ENCODE data around the gene PRSS27.
"Not testable (repeated sequence)": the region's sequence is repeated elsewhere in the genome, so short reads cannot be mapped to it uniquely, and the experiment has no call there.

Gene PRSS27

DNA sequence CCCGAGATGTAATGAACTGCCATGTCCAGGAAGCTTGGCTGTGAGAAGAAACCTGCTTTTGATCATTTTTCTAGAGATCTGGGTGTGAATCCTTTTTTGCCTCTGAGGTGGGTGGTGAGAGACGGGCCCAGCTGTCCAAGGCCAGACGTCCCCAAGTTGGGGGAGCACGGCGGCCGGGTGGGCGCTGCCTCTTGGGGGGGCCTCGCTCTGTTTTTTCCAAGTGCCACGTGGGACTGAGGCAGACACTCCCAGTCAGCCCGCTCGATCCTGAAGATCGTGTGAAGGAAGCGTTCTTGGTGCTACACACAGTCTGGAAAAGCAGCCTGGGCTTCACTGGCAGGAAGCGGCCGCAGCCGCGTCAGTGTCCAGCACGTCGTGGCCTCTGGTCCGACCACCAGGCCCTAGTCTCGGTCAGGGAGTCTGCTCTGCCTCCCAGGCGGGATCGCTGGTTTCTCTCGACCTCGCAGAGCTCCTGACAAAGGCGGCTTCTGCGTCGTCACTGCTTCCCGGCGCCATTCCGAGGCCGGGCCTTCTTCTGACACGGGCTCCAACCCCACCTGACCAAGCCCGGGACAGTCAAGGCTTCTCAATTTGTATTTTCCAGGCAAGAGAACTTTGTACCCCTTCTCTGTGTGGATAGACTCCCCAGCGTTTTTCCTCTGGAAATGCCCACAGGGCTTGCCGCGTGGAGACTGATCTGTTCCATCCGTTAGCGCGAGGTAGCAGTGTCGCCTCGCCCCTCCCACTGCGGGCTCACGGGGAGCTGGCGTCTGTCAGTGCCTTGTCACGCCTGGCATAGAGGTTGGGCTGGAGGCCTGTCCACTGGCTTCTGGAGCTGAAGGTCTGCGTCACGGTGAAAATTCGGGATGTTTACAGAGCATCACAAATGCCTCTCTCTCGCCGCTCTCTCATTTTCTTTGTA is 12.4 kb downstream of the PRSS27 start:
- no peak for DNase-seq

DNA sequence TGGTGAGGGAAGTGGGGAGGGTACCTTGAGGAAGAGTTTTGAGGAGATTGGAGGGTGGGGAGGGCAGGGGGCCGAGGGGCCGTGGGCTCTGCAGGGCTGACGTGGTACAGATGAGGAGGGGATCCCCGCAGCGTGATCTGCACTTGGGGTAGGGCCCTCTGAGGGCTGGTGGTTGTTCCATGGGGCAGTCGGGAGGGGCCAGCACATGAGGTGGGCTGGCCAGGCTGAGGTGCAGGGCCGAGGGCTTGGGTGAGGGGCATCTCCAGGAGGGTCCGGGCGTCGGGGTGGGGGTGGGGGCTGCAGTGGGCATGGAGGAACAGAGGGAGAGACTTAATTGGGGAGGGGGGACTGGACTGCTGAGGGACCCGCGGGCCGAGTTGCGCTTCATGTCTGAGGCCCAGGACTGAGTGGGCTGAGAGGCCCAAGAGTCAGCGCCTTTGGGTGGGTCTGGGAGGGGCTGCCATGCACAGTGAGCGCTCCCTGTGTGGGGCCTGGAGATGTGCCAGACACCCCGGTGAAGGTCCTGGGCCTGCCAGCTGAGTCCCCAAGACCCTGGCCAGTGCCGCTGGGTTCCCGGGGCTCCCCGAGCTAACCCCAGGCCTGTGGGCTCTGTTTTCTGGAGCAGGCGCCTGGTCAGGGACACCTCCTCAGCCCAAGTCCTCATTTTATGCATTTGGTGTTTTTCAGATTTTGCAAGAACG is 13.3 kb downstream of the PRSS27 start:
- no peak for DNase-seq

DNA sequence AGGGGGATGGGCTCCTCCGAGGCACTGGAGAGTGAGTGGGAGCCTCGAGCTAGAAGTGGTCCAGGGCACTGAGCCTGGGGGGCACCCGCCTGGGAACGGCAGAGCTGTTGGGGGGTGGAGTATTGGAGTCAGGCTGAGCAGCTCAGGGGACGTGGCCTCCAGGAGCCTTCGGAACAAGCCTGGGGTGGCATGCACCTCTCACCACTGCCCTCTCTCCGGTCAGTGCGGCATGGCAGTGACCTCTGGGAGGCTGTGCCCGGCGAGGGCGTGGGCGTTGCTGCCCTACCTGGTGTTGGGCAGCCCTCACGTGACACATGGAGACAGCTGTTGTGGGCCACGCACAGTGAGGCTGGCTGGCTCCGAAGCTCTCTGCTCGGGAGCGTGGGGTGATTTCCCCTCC is 13.9 kb downstream of the PRSS27 start:
- no peak for DNase-seq

DNA sequence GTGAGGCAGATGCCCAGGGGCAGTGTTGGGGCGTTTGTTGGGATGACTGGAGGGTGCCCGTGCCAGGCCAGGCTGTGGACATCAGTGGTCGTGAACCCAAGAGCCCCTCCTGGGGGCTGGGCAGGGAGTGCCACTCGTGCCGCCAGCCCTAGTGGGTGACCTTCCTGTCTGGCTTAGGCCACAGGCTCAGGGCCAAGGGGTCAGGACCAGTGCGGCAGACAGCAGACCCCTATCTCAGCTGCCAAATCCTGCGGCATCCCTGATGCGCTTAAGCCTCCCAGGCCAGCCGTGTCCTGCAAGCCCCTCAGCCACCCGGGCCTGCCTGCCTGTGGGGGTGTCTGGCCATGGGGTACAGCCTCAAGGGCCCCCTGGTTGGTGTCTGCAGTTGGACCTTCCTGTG is 14.7 kb downstream of the PRSS27 start:
- no peak for DNase-seq

DNA sequence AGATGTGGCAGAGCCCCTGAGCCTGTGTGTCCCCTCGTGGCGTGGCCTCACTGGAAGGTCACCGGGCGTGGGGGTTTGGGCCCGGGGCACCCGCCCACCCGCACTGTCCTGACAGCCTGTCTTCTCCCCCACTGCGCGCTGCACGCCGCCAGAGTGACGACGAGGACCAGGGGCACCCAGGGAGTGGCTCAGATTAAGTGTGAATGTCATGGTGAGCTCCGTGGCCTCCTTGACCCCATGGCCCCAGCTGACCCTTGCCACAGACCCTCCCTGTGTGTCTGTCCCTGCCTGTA is 15.1 kb downstream of the PRSS27 start:
- DNase-seq, result no peak

DNA sequence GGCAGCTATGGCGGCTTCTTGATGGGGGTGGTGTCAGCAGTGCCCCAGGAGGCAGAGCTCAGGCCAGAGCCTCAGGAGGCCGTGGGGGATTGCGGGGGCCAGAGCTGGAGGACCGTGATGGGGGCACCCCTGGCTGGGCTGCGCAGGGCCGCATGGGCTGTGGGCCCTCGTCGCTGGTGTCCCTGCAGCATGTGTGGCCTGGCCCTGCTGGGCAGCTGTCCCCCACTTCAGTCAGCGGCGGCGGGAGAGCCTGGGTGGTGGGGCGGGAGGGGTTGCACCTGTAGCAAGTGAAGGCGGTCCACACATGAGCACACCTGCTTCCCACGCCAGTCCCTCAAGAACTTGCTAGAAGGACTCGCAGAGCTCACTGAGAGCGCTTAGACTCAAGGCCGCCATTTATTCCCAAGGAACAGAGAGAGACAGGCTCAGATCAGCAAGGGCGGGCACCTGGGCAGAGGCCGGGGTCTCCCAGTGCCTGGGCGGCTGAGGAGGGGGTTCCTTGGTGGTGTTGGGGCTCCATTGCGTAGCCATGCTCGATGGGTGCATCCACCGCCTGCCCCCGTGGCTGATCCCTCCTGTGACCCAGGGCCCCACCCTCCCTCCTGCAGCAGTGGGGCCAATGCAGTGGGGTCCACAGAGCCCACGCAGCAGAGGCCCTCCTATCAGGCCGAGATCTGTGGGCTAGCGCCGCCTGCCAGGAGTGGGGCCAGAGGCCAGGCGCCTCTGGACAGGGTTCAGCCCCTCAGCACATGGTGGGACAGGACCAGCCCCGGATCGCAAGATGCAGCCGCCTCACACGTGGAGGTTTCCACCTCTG is 15.7 kb downstream of the PRSS27 start:
- no peak for DNase-seq

DNA sequence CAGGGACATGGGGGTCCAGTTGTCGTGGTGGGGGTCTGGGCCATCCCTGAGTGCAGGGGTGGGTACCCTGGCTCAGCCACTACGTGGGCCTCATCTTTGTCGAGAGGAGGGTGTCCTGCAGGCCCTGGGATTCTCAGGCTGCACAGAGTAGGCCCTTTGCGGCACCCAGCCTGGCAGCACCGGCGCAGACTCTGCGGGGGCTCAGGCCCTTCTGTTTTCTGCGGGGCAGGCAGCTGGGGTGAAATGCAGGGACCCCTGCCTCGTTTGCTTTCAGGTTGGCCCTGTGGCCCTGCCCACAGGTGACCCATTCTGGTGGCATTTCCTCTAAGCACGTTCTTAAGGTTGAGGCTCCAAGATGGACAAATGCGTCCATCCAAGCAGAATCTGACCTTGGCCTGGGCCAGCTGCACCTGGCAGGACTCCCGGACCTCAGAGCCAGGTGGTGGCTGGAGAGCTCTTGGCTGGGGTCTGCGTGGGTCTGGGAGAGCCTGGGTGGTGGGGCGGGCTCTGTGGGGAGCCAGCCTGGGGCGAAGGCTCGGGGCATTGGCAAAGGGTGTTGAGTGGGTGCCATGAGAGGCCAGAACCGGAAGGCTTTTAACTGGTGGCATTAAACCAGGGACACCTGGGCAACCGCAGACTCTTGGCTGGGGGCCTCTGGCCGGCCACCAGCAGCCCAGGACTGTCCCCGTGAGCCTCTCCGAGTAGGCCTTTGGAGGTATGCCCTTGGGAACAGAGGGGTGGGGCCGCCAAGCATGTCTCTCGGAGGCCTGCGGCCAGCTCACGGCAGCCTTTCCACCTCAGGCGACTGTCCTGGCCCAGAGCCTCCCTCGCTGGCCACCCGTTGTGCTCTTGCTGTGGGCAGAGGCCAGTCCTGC is 16.9 kb downstream of the PRSS27 start:
- no peak for DNase-seq

DNA sequence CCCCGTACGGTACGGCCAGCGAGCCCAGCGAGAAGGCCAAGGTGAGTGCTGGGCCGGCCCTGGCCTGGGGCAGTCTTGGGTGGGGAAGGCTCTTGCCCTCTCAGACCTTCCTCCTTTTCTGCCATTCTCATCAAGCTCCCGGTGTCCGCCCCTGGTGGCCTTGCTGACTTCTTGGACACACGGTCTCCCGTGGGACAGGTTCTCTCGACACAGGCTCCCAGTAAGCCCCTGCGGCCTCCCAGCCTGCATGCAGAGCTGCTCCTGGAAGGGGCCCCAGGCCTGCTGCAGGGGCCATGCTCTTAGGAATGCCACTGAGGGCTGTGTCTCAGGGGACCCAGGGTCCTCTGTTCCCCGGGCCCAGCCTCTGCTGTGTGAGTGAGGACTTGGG is 17.6 kb downstream of the PRSS27 start:
- DNase-seq, result no peak

DNA sequence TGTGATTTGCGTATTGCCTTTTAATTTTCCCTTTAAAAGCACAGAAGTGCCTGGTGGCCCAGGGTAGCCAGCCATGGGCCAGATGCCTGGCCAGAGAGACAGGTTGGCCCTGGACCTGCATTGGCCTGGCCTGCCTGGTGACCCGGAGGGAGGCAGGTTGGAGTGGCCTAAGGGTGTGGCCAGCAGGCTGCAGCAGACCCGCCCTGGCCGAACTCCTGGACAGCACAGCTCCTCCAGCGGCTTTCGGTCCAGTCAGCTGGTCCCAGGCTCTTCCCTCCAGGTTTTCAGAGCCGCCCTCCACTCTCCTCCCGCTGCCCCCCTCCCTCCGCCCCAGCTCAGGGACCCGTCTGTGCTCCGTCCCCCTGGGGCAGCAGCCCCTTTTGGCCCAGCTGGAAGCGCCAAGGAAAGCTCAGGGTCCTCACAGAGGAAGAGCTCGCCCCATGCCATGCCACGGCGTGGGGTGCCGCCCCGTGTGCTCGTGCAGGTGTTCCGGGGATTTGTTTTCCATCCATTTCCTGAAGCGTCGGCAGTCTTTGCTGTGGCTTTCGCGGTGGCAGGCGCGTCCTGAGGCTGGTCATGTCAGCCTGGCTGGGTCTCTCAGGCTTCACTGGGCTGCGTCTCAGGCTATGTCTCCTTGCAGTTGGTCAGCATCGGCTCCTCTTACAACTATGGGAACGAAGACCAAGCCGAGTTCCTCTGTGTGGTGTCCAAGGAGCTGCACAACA is 18.1 kb downstream of the PRSS27 start:
- no peak for DNase-seq

DNA sequence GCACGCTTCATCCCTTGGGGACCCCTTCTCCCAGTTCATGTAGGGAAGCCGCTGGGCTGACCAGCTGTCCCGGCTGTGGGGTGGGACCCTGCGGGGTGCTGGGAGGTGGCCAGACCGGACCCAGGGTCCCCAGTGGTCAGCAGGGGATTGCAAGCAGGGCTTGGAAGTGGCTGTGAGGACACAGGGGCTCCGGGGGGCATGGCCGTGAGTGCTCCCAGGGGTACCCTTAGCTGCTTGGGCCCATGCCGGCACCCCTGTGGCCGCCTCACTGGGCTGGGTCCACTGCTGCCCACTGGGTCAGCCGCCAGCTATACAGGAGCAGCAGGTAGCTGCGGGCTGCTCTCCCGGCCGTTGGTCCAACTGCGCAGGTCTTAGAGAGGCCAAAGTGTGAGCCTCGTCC is 18.8 kb downstream of the PRSS27 start:
- no peak for DNase-seq

DNA sequence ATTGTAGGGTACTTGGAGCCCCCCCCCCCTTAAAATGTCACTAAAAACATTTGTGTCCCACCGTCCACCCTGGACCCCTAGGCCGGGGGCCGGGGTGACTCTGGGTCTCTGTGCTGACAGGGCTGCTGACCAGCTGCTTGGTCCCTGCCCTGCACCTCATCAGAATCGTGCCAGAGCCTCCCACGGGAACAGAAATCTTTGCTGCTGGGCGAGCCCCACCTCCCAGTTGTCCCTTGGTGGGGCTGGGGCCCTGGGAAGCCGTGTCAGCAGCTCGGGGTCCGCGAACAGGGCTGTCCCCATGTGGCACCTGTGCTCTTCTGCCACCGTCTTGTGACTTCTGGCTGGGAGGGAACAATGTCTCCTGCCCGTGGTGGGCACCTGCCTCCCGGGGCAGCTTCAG is 19.2 kb downstream of the PRSS27 start:
- DNase-seq, result no peak

DNA sequence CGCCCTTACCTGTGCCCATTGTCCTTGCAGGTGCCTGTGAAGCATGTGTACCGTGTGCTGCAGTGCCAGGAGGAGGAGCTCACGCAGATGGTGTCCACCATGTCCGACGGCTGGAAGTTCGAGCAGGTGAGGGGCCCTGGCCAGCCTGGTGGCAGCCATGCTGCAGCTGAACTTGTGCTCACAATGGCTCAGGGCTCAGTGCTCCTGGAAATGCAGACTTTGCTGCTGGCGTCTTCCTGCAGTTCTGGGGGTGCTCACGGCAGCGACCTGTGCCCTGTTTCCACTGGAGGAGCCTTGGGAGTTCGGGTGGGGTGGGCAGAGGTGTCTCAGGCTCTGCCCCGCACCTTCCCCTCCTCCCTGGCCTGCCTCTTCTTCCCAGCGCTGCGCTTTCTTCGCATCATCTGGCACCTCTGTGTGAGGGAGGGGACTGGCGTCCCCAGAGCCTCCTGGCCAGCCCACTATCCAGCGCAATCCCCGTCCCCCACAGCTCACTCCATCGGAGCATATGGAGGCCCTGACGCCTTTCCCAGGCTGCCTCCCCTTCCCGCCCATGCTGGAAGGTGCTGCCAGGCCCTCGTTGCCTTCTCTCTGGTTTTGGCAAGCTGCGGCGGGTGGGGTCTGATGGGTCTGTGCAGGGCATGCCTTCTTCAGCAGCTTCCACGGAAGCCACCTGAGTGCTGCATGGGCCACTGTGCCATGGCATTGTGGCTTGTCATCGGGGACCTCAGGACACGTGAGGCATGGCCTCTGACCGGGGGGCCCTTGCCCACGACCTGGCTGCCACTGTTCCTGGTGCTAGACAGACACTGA is 20.0 kb downstream of the PRSS27 start:
- DNase-seq, result no peak

DNA sequence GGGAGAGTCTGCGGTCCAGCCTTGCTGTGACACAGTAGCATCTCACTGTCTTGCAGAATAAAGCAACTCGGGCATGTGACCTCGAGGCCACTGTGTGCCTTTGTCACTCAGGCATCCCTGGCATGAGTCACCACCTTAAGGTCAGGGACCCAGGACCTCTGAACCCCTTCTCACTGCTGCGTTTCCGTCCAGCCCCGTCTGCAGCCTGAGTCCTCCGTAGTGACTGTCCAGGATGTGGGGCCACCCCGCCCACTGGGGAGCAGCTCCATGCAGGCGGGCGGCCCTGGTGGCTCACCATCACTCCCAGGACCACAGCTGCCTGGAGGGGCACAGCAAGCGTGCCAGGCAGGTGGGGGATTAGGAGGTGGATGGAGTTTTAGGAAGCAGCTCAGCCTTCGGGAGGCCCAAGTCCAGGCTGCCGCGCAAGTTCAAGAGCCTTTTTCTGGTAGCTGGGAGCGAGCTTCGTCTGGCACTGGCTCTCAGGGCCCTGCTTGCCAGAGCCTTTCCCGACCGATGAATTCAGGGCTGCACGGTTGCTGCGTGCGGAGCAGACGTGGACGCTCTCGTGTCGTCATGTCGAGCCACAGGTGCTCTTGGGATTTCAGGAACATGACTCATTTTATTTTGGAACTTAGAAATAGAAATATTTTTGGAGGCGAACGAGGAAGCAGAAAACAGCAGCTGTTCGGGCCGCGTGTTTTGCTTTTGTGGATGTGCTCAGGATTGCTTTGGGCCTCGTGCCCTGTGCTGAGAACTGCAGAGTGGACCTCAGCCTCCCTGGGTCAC is 20.9 kb downstream of the PRSS27 start:
- no peak for DNase-seq

DNA sequence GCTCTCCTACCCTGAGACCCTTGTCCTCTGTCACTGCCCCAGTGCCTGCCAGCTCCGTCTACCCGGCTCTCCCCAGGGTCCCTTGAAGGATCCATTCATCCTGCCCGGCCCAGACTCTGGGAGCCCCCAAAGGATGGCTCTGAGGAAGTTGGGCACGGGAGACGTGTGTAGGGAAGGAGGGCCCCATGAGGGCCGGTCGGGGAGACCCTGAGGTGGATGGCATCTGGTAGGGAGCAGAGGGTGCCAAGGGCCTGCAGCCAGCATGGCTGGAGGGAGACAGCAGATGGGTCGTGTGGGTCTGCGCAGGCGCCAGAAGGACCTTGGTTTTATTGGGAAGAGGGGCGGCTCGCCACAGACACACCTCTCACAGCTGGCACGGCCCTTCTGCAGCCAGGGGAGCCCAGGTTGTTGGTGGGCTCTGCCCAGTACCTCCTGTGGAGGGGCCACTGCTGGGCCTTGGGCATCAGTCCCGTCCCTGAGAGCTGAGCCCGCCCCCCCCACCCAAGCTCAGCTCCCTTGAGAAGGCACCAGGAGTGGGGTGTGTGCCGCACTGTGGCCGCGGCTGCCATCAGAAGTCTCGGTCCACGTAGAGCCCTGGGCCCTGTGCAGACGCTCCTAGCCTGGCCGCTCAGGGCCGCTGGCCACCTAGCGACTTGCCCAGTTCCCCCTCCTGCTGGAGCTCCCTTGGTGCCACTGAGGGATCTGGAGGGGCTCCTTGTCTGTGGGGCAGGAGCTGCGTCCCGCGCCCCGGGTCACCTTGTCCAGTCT is 21.7 kb downstream of the PRSS27 start:
- no peak for DNase-seq

DNA sequence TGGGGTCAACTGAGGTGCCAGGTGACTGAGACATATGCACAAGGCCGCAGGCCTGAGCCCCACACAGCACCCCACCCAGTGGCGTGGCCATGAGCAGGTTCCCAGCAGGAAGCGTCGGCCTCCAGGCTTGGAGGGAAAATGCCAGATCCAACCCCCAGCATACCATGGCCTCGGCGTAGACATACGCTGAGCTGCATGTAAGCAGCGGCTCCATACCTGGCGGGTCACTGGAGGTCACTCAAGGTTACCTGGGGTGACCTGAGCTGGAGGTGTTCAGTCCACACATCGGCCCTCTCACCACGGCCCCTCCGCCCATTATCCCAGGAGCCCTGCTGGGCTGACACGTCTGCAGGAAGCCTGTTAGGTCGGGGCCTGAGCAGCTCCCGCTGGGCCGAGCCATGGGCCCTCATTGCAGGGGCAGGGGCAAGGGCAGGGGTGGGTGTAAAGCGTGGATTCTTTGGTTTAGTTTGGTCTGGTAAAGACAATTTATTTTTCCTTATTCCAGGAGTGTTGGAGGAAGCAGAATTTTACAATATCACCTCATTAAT is 22.5 kb downstream of the PRSS27 start:
- no peak for DNase-seq

DNA sequence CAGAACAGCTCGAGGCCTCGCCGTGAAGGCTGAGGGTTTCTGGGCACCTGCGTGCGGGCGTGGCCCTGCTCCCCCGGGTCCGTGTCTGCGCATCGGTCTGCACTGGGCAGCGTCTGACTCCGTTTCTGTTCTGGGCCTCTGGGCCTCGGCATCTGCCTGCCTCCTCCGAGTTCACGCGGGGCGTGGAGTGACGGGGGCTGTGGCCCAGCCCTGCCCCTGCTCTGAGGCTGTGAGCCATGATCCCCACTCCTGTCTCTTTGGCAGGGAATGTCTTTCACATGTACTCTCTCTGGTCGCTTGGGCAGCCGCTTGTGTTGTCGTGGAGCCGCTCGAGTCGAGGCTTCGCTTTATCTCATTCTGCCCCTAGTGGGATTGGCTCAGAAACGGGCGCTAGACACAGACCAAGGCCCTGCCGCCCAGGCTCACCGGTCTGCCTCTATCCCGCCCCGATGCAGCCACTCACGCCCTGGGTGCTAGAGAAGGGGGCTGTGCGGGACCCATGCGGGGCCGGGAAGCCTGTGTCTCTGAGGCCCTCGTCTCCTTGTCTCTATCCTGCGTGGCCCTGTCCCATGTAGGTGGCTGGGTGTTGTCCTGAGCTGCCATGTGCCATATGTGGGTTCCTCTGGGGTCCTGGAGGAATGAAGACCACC is 23.3 kb downstream of the PRSS27 start:
- DNase-seq, result not testable (repeated sequence)

DNA sequence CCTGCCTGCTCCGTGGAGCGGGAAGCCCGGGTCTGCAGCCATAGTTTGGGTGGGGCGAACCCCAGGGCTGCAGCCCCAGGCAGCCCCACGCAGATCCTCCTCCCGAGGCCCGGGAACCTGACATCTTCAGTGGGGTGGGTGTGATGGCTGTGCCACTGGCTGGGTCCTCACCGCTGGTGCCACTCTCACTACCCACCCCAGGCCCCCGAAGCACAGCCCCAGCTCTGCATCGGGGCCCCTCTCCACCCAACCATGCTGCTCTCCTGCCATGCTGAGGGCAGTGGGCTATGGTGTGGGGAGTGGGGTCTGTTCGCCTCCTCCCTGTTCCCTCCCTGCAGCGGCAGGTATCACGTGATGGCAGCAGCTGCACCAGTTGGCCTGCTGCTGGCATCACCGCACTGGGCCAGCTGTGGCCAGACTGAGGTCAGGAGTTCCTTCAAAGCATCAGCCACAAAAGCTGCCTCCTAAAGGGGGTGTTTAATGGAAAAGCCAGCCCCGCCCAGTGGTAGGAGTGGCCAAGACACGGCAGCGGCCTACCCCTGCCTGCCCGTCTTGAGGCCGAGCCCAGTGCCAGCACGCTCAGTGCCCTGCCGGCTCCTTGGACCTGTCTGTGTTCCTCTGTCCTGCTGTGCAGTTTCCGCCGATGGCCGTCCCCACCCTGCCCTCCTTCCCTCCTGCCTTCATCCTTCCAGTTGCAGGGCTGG is 26.9 kb downstream of the PRSS27 start:
- DNase-seq, result no peak

All from NCI-H524 (cell line).